Lung (tissue), 12 donors: ENCODE measurements around the gene ALCAM. TPM values are rescaled to one million over a fixed set of nuclear protein-coding genes. Genes with fewer than 3 reads are reported as not detected.

ENCODE experiments used
- ATAC-seq: fragments of 200-7000 bp; cut with Tn5 transposase; one replicate; pipeline ENCODE4 v1.9.1; 2020; ENCODE audit warnings: moderate number of reproducible peaks; ENCODE audit not compliant: insufficient read depth, low FRiP score
- DNase-seq, 3 donors: peaks; one replicate each; pipeline ENCODE4 v3.0.0-alpha.2; 2013 to 2017
- H3K27ac ChIP-seq, 2 donors: one replicate each; pipeline ENCODE4 v1.5.1; 2013; ENCODE audit warnings: mild to moderate bottlenecking in 2 of 2, moderate library complexity in 2 of 2, control low read depth in 1 of 2, inconsistent platforms in 1 of 2, low read depth in 1 of 2, low read length in 1 of 2
- H3K27me3 ChIP-seq, 3 donors: one replicate each; pipeline ENCODE4 v1.5.1; 2013; ENCODE audit warnings: low read length in 2 of 3; ENCODE audit not compliant: control insufficient read depth in 3 of 3, insufficient read depth in 3 of 3
- H3K36me3 ChIP-seq, 4 donors: one replicate each; pipeline ENCODE4 v1.5.1; 2013; ENCODE audit warnings: low read length in 4 of 4, mild to moderate bottlenecking in 1 of 4, moderate library complexity in 1 of 4; ENCODE audit not compliant: control insufficient read depth in 4 of 4, insufficient read depth in 4 of 4
- H3K4me1 ChIP-seq, 5 donors: one replicate each; pipeline ENCODE4 v1.5.1; 2013; ENCODE audit warnings: low read length in 5 of 5, mild to moderate bottlenecking in 2 of 5, moderate library complexity in 1 of 5; ENCODE audit not compliant: control insufficient read depth in 5 of 5, insufficient read depth in 5 of 5
- H3K4me3 ChIP-seq: one replicate; pipeline ENCODE4 v1.5.1; 2013; ENCODE audit warnings: mild to moderate bottlenecking, control low read depth, moderate library complexity
- H3K9ac ChIP-seq, 2 donors: one replicate each; pipeline ENCODE4 v1.5.1; 2013; ENCODE audit warnings: low read length in 2 of 2, control low read depth in 1 of 2; ENCODE audit not compliant: insufficient read depth in 1 of 2
- H3K9me3 ChIP-seq, 4 donors: one replicate each; pipeline ENCODE4 v1.5.1; 2013; ENCODE audit warnings: low read length in 3 of 4, mild to moderate bottlenecking in 1 of 4, moderate library complexity in 1 of 4; ENCODE audit not compliant: control insufficient read depth in 4 of 4, insufficient read depth in 3 of 4
- WGBS, 2 donors: extraction: QIAGEN DNeasy Blood & Tissue Kit; methylation state at CpG; one replicate each; pipeline ENCODE4 v1.1.7; 2013; 5-methylcytosine and 5-hydroxymethylcytosine counted together
- polyA plus RNA-seq, 2 donors: library from polyadenylated mRNA; stranded (reverse); fragments of 200-250 nt; gene quantifications; one replicate each; pipeline ENCODE4 v1.2.1, GENCODE V29; 2013
- total RNA-seq, 2 donors: library from RNA; depleted of rRNA in 1 of 2; stranded (reverse); fragments of >200 nt in 1 of 2; gene quantifications; one replicate each; pipeline ENCODE4 v1.2.1, GENCODE V29; 2014 to 2021
- TF ChIP-seq, protein P1 (sequence below): IDR thresholded peaks from 2 replicates; pipeline ENCODE4 v1.5.1; 2012; ENCODE audit warnings: mild to moderate bottlenecking; ENCODE audit errors: control extremely low read depth, extremely low read depth
- donor health status: control.
- donor health status: control.
- donor health status: Bipolar disorder and iron deficiency.
- donor health status: healthy.
- donor health status: DM: yes; HTN: yes; CAD: no.

Gene ALCAM
- total and polyA plus RNA-seq, 4 donors = 55.9 to 252 (median 109) TPM

DNA sequence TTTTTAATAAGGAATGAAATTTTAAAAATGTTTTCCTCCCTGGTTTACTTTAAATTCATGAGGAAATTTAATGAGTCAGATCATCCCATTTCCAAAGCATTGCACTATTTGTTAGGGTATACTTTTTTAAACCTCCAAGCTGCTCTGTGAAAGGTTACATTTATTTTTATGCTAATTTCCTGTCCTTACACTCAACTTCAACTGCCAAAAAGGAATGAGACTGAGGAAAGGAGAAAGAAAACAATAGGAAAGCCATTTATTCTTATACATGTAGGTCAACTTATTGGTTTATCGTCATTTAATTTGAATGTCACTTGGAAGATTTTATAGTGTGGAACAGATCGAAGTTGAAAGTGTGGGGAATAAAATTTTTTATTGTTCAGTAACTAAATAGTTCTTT, 104.1 kb downstream of the ALCAM start:
- ATAC-seq = no peak
- 88 to 92% methylated on average over 2 of the region's 2 CpGs for WGBS, 2 donors
- DNase-seq = no peak

DNA sequence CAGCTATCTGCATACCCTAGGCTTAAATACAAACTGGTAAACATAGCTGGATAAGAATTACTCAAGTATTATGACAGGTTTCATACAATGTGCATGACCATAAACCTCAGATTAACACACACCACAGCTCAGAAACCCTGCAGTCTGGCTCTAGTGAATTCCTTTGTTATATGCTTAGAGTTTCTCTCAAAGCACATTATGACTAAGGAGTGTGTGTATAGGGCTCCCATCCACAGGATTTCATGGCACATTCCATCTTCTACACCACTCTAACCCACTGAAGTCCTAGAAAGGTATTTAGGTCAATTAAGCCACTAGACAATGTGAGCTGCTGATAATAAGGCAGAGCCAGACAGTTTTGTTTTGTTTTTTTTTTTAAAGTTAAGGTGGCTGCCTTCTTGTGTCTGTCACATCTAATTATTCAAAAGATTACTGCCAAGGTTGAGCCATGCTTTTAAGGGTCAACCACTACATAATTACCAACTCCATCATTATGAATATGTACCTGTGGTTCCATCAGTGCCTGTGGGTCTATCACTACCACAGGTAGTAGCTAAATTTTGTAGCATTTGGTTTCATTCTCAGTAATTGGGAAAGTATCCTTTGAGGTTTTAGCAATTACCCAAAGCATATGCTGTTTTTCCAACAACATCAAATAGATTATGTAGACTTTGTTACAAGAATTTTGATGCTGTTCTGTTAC, 107.0 kb downstream of the ALCAM start:
- H3K9ac ChIP-seq = no peak overlapping the region
- H3K36me3 ChIP-seq = no peaks in the 10 kb centered on the region
- no peaks in the 10 kb centered on the region for H3K4me1 ChIP-seq
- no peak overlapping the region for H3K27ac ChIP-seq
- no peak overlapping the region for H3K4me3 ChIP-seq
- H3K9me3 ChIP-seq = peaks cover 0 to 5% (median 0%) of the 10 kb centered on the region in 4 donors
- no peaks in the 10 kb centered on the region for H3K27me3 ChIP-seq
- no peak for DNase-seq
- ATAC-seq = peak; percentile 62
- TF ChIP-seq, protein P1, sequence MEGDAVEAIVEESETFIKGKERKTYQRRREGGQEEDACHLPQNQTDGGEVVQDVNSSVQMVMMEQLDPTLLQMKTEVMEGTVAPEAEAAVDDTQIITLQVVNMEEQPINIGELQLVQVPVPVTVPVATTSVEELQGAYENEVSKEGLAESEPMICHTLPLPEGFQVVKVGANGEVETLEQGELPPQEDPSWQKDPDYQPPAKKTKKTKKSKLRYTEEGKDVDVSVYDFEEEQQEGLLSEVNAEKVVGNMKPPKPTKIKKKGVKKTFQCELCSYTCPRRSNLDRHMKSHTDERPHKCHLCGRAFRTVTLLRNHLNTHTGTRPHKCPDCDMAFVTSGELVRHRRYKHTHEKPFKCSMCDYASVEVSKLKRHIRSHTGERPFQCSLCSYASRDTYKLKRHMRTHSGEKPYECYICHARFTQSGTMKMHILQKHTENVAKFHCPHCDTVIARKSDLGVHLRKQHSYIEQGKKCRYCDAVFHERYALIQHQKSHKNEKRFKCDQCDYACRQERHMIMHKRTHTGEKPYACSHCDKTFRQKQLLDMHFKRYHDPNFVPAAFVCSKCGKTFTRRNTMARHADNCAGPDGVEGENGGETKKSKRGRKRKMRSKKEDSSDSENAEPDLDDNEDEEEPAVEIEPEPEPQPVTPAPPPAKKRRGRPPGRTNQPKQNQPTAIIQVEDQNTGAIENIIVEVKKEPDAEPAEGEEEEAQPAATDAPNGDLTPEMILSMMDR = no peak

More for the DNA sequence above, 104.1 kb downstream of the ALCAM start:
- Histone ChIP-seq H3K27me3 (no peaks in the 10 kb centered on the region), H3K9me3 (no peaks in the 10 kb centered on the region), H3K27ac (no peak overlapping the region), H3K4me3 (no peak overlapping the region), H3K36me3 (no peaks in the 10 kb centered on the region), H3K9ac (no peak overlapping the region), H3K4me1 (no peaks in the 10 kb centered on the region)
- TF ChIP-seq, protein P1 = no peak

DNA sequence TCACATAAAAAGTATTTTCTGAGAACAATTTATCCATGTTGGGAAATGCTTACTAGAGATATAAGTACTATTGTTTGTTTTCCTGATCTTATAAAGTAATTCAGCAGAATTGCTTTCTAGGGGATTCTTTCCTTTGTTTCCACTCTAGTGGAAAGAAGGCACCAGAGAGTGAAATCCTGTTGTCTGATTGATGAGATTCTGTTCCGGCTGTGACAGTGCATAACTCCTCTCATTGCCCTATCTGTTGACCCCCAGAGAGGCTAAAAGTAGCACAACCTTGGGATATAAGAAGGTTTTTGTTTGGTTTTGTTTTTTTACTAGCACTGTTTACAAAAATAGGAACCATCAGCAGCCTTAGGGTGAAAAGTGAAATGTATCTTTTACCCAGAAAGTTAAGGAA, 114.1 kb downstream of the ALCAM start:
- peaks cover 0 to 5% (median 0%) of the 10 kb centered on the region in 4 donors for H3K9me3 ChIP-seq
- H3K27ac ChIP-seq = no peak overlapping the region
- no peaks in the 10 kb centered on the region for H3K36me3 ChIP-seq
- ATAC-seq (no peak), DNase-seq (no peak)
- no peak overlapping the region for H3K4me3 ChIP-seq
- no peaks in the 10 kb centered on the region for H3K4me1 ChIP-seq
- TF ChIP-seq, protein P1 = no peak
- 57 to 83% methylated on average over 1 of the region's 1 CpG for WGBS, 2 donors
- H3K27me3 ChIP-seq = no peaks in the 10 kb centered on the region
- no peak overlapping the region for H3K9ac ChIP-seq

DNA sequence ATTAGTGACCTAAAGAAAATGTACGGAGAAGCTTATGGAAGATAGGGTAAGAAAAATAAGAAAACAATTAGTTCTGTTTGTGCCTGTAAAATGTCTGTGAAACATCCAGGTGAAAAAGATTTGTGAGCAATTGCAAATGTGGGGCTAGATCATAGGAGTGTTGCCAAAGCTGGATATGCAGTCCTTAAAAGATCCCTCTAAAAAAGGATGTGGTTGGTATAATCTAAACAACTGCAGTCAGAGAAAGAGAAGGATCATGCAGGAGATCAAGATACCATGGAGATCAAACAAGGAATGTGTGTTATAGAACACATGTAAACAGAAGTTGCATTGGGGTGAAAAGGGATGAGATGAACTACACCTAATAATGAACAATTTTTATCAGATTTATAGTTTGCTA, 116.8 kb downstream of the ALCAM start:
- Histone ChIP-seq H3K27ac (no peak overlapping the region), H3K9ac (no peak overlapping the region), H3K27me3 (no peaks in the 10 kb centered on the region), H3K4me3 (no peak overlapping the region), H3K9me3 (no peaks in the 10 kb centered on the region), H3K4me1 (no peaks in the 10 kb centered on the region), H3K36me3 (no peaks in the 10 kb centered on the region)
- DNase-seq = no peak
- TF ChIP-seq, protein P1 = no peak
- 56 to 95% methylated on average over 1 of the region's 1 CpG for WGBS, 2 donors
- ATAC-seq = no peak
